Lower leg skin (tissue), 4 donors: ENCODE measurements around the gene MAPK9. TPM values are rescaled to one million over a fixed set of nuclear protein-coding genes. Genes with fewer than 3 reads are reported as not detected.
A peak's percentile ranks its signal among the peaks of the same experiment; 100 is the strongest.

Experiments
- DNase-seq, 2 donors: peaks; one replicate each; pipeline ENCODE4 v3.0.0-alpha.2; 2019; ENCODE audit warnings: low spot score in 2 of 2
- H3K4me3 ChIP-seq: fragments of 200-600 bp; sonication (generic); 2 replicates; pipeline ENCODE4 v1.5.1; 2017; ENCODE audit warnings: mild to moderate bottlenecking, low read depth; ENCODE audit not compliant: poor library complexity, severe bottlenecking
- CTCF ChIP-seq, 3 donors: fragments of 450-650 bp; IDR thresholded peaks; one replicate each; pipeline ENCODE4 v1.5.1; 2016; ENCODE audit warnings: antibody characterized with exemption in 3 of 3, mild to moderate bottlenecking in 3 of 3, moderate library complexity in 2 of 3
- POLR2A ChIP-seq, 2 donors: fragments of 450-650 bp; IDR thresholded peaks; one replicate each; pipeline ENCODE4 v1.6.1; 2016 to 2017; ENCODE audit warnings: antibody characterized with exemption in 2 of 2, mild to moderate bottlenecking in 1 of 2, moderate library complexity in 1 of 2
- WGBS, 2 donors: methylation state at CpG; one replicate each; pipeline ENCODE4 v1.1.5; 2018; 5-methylcytosine and 5-hydroxymethylcytosine counted together
- intact Hi-C: fragments of 100-400 bp; cut with DNase I; formaldehyde crosslinking; loops from one replicate; pipeline ENCODE4 v1.15.0; 2023; ENCODE audit warnings: low total_unique reads
- total RNA-seq, 4 donors: library from RNA; depleted of rRNA; stranded (reverse); fragments of >200 nt; gene quantifications; one replicate each; pipeline ENCODE4 v1.1.0, GENCODE V29; 2016

MAPK9 gene
- total RNA-seq, 4 donors from 2014 or later: 10.4 to 18.4 (median 15.4) TPM

GRCh38 chr5:180332051-180332517 lies 40.2 kb upstream of the MAPK9 start:
- intact Hi-C loops: no loop called here
- TF ChIP-seq CTCF (IDR thresholded peaks at IDR 0.05): no peak
- DNase-seq: no peak

GRCh38 chr5:180331647-180331950 lies 39.7 kb upstream of the MAPK9 start:
- no peak overlapping the region for H3K4me3 ChIP-seq
- 37 to 53% methylated on average over 7 of the region's 7 CpGs for whole genome bisulfite sequencing, 2 donors
- TF ChIP-seq CTCF (IDR thresholded peaks at IDR 0.05) (no peak), POLR2A (IDR thresholded peaks at IDR 0.05) (no peak)
- intact Hi-C loops: no loop called here
- no peak for DNase-seq

More at GRCh38 chr5:180332051-180332517, 40.2 kb upstream of the MAPK9 start:
- 4 to 13% methylated on average over 12 of the region's 13 CpGs for WGBS, 2 donors
- H3K4me3 ChIP-seq: no peak overlapping the region

GRCh38 chr5:180330810-180331646 lies 39.1 kb upstream of the MAPK9 start:
- TF ChIP-seq POLR2A (IDR thresholded peaks at IDR 0.05) (no peak), CTCF (IDR thresholded peaks at IDR 0.05) (no peak)
- peak; percentile 80 to 94 for DNase-seq
- intact Hi-C loops: no loop called here
- 62 to 66% methylated on average over 16 of the region's 16 CpGs for WGBS, 2 donors
- H3K4me3 ChIP-seq: no peak overlapping the region

GRCh38 chr5:180330270-180330648 lies 38.4 kb upstream of the MAPK9 start:
- TF ChIP-seq POLR2A (IDR thresholded peaks at IDR 0.05) (no peak), CTCF (IDR thresholded peaks at IDR 0.05) (no peak)
- WGBS, 2 donors: 73 to 78% methylated on average over 5 of the region's 5 CpGs
- no peak overlapping the region for H3K4me3 ChIP-seq
- no peak for DNase-seq
- intact Hi-C loops: no loop called here

- DNase-seq: no peak
- 88 to 89% methylated on average over 8 of the region's 8 CpGs for WGBS, 2 donors
- intact Hi-C loops: loop anchor here (5.0 kb wide), 1 partner anchor 202 kb away; no protein-coding TSS in a partner anchor
- H3K4me3 ChIP-seq: no peak overlapping the region
- TF ChIP-seq POLR2A (IDR thresholded peaks at IDR 0.05): no peak
- no peak for TF ChIP-seq CTCF (IDR thresholded peaks at IDR 0.05)
Observed at GRCh38 chr5:180329606-180330269, 37.9 kb upstream of the MAPK9 start.
